ENCODE data around the gene IL15. TPM values are rescaled to one million over a fixed set of nuclear protein-coding genes. Genes with fewer than 3 reads are reported as not detected.
A peak's percentile ranks its signal among the peaks of the same experiment; 100 is the strongest.

The IL15 gene
- total and polyA plus RNA-seq, 2 of the 8 experiments (the other 6 are each of a cell fraction or from before 2014, with no cell fraction given): 0.30 to 0.61 TPM

DNA sequence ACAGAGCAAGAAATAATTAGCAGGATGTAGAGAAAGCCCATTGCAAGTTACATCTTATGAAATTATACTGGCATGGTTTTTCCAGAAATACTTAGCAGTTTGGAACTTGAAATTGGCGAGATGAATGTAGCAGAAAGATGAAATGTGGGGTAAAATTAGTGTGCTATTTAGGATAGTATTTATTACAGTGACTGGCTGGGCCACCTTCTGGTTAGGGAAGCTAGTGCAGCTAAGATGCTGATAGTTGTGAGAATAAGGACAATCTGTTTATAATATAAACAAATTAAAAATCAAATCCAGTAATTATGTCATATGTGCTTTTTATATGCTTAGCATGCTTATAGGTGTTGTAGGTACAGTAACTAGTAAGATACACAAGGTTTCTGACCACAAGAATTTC, 74.8 kb downstream of the IL15 start (continued):
- TF ChIP-seq RAD21 (IDR thresholded peaks at IDR 0.05 in 1 of 2, conservative IDR thresholded peaks at IDR 0.05 in 1 of 2; ENCODE audit: low read depth in 2 of 2, low read length in 2 of 2) (peak; percentile 33 to 46; a peak in 3 of 4 replicates), BRCA1 (IDR thresholded peaks at IDR 0.05; ENCODE audit: low read depth, low read length) (no peak), YY1 (IDR thresholded peaks at IDR 0.05; ENCODE audit: low read depth, low read length) (no peak), RNF2 (IDR thresholded peaks at IDR 0.05; ENCODE audit: borderline replicate concordance, low read depth, low read length, missing control alignments, poor library complexity, severe bottlenecking) (no peak), GTF2F1 (IDR thresholded peaks at IDR 0.05; ENCODE audit: borderline replicate concordance, low read depth, low read length) (no peak)
- TF ChIP-seq, protein P1, sequence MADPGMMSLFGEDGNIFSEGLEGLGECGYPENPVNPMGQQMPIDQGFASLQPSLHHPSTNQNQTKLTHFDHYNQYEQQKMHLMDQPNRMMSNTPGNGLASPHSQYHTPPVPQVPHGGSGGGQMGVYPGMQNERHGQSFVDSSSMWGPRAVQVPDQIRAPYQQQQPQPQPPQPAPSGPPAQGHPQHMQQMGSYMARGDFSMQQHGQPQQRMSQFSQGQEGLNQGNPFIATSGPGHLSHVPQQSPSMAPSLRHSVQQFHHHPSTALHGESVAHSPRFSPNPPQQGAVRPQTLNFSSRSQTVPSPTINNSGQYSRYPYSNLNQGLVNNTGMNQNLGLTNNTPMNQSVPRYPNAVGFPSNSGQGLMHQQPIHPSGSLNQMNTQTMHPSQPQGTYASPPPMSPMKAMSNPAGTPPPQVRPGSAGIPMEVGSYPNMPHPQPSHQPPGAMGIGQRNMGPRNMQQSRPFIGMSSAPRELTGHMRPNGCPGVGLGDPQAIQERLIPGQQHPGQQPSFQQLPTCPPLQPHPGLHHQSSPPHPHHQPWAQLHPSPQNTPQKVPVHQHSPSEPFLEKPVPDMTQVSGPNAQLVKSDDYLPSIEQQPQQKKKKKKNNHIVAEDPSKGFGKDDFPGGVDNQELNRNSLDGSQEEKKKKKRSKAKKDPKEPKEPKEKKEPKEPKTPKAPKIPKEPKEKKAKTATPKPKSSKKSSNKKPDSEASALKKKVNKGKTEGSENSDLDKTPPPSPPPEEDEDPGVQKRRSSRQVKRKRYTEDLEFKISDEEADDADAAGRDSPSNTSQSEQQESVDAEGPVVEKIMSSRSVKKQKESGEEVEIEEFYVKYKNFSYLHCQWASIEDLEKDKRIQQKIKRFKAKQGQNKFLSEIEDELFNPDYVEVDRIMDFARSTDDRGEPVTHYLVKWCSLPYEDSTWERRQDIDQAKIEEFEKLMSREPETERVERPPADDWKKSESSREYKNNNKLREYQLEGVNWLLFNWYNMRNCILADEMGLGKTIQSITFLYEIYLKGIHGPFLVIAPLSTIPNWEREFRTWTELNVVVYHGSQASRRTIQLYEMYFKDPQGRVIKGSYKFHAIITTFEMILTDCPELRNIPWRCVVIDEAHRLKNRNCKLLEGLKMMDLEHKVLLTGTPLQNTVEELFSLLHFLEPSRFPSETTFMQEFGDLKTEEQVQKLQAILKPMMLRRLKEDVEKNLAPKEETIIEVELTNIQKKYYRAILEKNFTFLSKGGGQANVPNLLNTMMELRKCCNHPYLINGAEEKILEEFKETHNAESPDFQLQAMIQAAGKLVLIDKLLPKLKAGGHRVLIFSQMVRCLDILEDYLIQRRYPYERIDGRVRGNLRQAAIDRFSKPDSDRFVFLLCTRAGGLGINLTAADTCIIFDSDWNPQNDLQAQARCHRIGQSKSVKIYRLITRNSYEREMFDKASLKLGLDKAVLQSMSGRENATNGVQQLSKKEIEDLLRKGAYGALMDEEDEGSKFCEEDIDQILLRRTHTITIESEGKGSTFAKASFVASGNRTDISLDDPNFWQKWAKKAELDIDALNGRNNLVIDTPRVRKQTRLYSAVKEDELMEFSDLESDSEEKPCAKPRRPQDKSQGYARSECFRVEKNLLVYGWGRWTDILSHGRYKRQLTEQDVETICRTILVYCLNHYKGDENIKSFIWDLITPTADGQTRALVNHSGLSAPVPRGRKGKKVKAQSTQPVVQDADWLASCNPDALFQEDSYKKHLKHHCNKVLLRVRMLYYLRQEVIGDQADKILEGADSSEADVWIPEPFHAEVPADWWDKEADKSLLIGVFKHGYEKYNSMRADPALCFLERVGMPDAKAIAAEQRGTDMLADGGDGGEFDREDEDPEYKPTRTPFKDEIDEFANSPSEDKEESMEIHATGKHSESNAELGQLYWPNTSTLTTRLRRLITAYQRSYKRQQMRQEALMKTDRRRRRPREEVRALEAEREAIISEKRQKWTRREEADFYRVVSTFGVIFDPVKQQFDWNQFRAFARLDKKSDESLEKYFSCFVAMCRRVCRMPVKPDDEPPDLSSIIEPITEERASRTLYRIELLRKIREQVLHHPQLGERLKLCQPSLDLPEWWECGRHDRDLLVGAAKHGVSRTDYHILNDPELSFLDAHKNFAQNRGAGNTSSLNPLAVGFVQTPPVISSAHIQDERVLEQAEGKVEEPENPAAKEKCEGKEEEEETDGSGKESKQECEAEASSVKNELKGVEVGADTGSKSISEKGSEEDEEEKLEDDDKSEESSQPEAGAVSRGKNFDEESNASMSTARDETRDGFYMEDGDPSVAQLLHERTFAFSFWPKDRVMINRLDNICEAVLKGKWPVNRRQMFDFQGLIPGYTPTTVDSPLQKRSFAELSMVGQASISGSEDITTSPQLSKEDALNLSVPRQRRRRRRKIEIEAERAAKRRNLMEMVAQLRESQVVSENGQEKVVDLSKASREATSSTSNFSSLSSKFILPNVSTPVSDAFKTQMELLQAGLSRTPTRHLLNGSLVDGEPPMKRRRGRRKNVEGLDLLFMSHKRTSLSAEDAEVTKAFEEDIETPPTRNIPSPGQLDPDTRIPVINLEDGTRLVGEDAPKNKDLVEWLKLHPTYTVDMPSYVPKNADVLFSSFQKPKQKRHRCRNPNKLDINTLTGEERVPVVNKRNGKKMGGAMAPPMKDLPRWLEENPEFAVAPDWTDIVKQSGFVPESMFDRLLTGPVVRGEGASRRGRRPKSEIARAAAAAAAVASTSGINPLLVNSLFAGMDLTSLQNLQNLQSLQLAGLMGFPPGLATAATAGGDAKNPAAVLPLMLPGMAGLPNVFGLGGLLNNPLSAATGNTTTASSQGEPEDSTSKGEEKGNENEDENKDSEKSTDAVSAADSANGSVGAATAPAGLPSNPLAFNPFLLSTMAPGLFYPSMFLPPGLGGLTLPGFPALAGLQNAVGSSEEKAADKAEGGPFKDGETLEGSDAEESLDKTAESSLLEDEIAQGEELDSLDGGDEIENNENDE (IDR thresholded peaks at IDR 0.05; ENCODE audit: insufficient replicate concordance, low read length): no peak

All from H1 (cell line).